ENCODE results near the gene ROBO2.

DNA sequence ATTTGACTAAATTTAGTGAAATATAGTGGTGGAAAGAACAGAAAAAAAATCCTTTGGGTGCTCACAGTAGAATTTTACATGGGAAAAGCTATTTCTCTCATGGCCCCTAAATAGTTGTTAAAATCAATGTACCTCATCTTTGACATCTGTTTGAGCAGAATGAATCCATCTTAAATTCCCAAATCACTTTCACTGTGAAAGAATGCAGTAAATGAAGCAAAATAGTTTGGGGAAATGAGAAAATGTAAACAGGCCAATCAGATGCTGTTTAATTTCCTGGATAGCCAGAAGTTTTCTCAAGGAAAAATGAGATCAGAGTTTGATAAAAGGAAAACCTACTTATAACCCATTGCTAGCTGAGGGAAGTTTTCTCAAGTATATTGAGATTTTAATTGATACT, 406.9 kb downstream of the ROBO2 start:
- TF ChIP-seq, protein P1, sequence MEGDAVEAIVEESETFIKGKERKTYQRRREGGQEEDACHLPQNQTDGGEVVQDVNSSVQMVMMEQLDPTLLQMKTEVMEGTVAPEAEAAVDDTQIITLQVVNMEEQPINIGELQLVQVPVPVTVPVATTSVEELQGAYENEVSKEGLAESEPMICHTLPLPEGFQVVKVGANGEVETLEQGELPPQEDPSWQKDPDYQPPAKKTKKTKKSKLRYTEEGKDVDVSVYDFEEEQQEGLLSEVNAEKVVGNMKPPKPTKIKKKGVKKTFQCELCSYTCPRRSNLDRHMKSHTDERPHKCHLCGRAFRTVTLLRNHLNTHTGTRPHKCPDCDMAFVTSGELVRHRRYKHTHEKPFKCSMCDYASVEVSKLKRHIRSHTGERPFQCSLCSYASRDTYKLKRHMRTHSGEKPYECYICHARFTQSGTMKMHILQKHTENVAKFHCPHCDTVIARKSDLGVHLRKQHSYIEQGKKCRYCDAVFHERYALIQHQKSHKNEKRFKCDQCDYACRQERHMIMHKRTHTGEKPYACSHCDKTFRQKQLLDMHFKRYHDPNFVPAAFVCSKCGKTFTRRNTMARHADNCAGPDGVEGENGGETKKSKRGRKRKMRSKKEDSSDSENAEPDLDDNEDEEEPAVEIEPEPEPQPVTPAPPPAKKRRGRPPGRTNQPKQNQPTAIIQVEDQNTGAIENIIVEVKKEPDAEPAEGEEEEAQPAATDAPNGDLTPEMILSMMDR (IDR thresholded peaks at IDR 0.05; ENCODE audit: low read length), result no peak
- no peak for TF ChIP-seq EZH2 (IDR thresholded peaks at IDR 0.05; ENCODE audit: borderline replicate concordance, low read length)
